ENCODE measurements around the gene ITPK1. TPM values are rescaled to one million over a fixed set of nuclear protein-coding genes. Genes with fewer than 3 reads are reported as not detected.

ITPK1 gene
- total RNA-seq, 2 experiments from 2014 or later, result 17.8 to 34.7 TPM

GRCh38 chr14:93041830-93042229 lies 73.9 kb downstream of the ITPK1 start:
- H3K4me3 ChIP-seq (ENCODE audit: low read depth, low read length, poor library complexity, severe bottlenecking), result no peak overlapping the region
- H3K27ac ChIP-seq (ENCODE audit: low read depth, low read length, poor library complexity, severe bottlenecking), result no peak overlapping the region
- no peak overlapping the region for H3K4me2 ChIP-seq (ENCODE audit: low read length)
- H3K36me3 ChIP-seq (ENCODE audit: insufficient read depth, low read length), result no peaks in the 10 kb centered on the region
- no TSS peak for BruUV-seq (replicated peaks)
- H3K9me2 ChIP-seq (ENCODE audit: insufficient read depth, low read length), result no peaks in the 10 kb centered on the region
- no peak overlapping the region for H2AFZ ChIP-seq (ENCODE audit: low read length)
- no peaks in the 10 kb centered on the region for H3K9me3 ChIP-seq (ENCODE audit: low read length)
- CTCF ChIA-PET (ENCODE audit: unreplicated experiment), result no interaction called here
- POLR2A ChIA-PET, result no interaction called here
- H3K4me1 ChIP-seq (ENCODE audit: insufficient read depth, low read length, poor library complexity, severe bottlenecking), result no peaks in the 10 kb centered on the region
- no peak for DNase-seq (ENCODE audit: low spot score)
- intact Hi-C loops (cut with micrococcal nuclease; ENCODE audit: unreplicated experiment), result no loop called here
- no peaks in the 10 kb centered on the region for H4K20me1 ChIP-seq (ENCODE audit: insufficient read depth, low read length)
- TF ChIP-seq CTCF (conservative IDR thresholded peaks at IDR 0.05; ENCODE audit: low read length), result no peak
- no peak for TF ChIP-seq EZH2phosphoT487 (IDR thresholded peaks at IDR 0.05; ENCODE audit: borderline replicate concordance, low read depth, low read length)
- H3K79me2 ChIP-seq (ENCODE audit: insufficient read depth, low read depth, low read length), result no peaks in the 10 kb centered on the region

- BruUV-seq (replicated peaks), result no TSS peak
- Histone ChIP-seq H4K20me1 (ENCODE audit: insufficient read depth, low read length) (no peaks in the 10 kb centered on the region), H3K27ac (ENCODE audit: low read depth, low read length, poor library complexity, severe bottlenecking) (no peak overlapping the region), H3K36me3 (ENCODE audit: insufficient read depth, low read length) (no peaks in the 10 kb centered on the region), H2AFZ (ENCODE audit: low read length) (no peak overlapping the region), H3K9me3 (ENCODE audit: low read length) (no peaks in the 10 kb centered on the region), H3K4me1 (ENCODE audit: insufficient read depth, low read length, poor library complexity, severe bottlenecking) (no peaks in the 10 kb centered on the region), H3K79me2 (ENCODE audit: insufficient read depth, low read depth, low read length) (no peaks in the 10 kb centered on the region), H3K9me2 (ENCODE audit: insufficient read depth, low read length) (no peaks in the 10 kb centered on the region), H3K4me3 (ENCODE audit: low read depth, low read length, poor library complexity, severe bottlenecking) (no peak overlapping the region), H3K4me2 (ENCODE audit: low read length) (no peak overlapping the region)
- TF ChIP-seq CTCF (conservative IDR thresholded peaks at IDR 0.05; ENCODE audit: low read length), result no peak
- intact Hi-C loops (cut with micrococcal nuclease; ENCODE audit: unreplicated experiment), result no loop called here
- DNase-seq (ENCODE audit: low spot score), result no peak
- CTCF ChIA-PET (ENCODE audit: unreplicated experiment), result no interaction called here
- POLR2A ChIA-PET, result no interaction called here
Measured at GRCh38 chr14:93040982-93041381, 74.7 kb downstream of the ITPK1 start.

GRCh38 chr14:93040443-93040842 lies 75.3 kb downstream of the ITPK1 start:
- CTCF ChIA-PET (ENCODE audit: unreplicated experiment), result no interaction called here
- Histone ChIP-seq H3K4me2 (ENCODE audit: low read length) (no peak overlapping the region), H3K4me3 (ENCODE audit: low read depth, low read length, poor library complexity, severe bottlenecking) (no peak overlapping the region), H2AFZ (ENCODE audit: low read length) (no peak overlapping the region), H3K36me3 (ENCODE audit: insufficient read depth, low read length) (no peaks in the 10 kb centered on the region), H3K27ac (ENCODE audit: low read depth, low read length, poor library complexity, severe bottlenecking) (no peak overlapping the region), H3K4me1 (ENCODE audit: insufficient read depth, low read length, poor library complexity, severe bottlenecking) (no peaks in the 10 kb centered on the region), H3K79me2 (ENCODE audit: insufficient read depth, low read depth, low read length) (no peaks in the 10 kb centered on the region), H3K9me2 (ENCODE audit: insufficient read depth, low read length) (no peaks in the 10 kb centered on the region), H4K20me1 (ENCODE audit: insufficient read depth, low read length) (no peaks in the 10 kb centered on the region), H3K9me3 (ENCODE audit: low read length) (no peaks in the 10 kb centered on the region)
- POLR2A ChIA-PET, result no interaction called here
- intact Hi-C loops (cut with micrococcal nuclease; ENCODE audit: unreplicated experiment), result no loop called here
- no peak for TF ChIP-seq CTCF (conservative IDR thresholded peaks at IDR 0.05; ENCODE audit: low read length)
- no peak for TF ChIP-seq EZH2phosphoT487 (IDR thresholded peaks at IDR 0.05; ENCODE audit: borderline replicate concordance, low read depth, low read length)
- no TSS peak for BruUV-seq (replicated peaks)
- no peak for DNase-seq (ENCODE audit: low spot score)

Data from OCI-LY7 (cell line).